Hair follicle dermal papilla cell (primary cell): Measurements from ENCODE around the gene OR6Q1. TPM values are rescaled to one million over a fixed set of nuclear protein-coding genes. Genes with fewer than 3 reads are reported as not detected.

Experiments used
- small RNA-seq: library from RNA; depleted of rRNA; stranded (forward); fragments of <200 nt; gene quantifications from one replicate; pipeline ENCODE3, GENCODE V24; 2012
- total RNA-seq: library from RNA; depleted of rRNA; stranded (reverse); fragments of >200 nt; gene quantifications from 2 replicates; pipeline ENCODE4 v1.2.3, GENCODE V29; 2012

OR6Q1 gene, protein sequence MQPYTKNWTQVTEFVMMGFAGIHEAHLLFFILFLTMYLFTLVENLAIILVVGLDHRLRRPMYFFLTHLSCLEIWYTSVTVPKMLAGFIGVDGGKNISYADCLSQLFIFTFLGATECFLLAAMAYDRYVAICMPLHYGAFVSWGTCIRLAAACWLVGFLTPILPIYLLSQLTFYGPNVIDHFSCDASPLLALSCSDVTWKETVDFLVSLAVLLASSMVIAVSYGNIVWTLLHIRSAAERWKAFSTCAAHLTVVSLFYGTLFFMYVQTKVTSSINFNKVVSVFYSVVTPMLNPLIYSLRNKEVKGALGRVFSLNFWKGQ
- total RNA-seq, result not detected in 2 replicates

DNA sequence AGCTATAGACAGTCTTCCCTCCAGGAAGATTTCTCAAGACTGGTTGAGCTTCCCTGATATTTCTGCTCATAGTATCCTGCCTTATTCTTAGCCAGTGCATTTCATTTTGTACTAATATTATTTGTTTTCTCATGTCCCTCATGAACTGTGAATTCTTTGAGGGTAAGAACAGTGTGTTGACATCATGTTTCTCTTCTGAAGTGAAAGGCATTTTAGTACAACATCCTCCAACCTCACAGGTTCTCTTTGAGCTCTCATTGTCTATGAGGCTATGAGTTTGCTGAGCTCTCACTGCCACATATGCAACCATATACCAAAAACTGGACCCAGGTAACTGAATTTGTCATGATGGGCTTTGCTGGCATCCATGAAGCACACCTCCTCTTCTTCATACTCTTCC is at the start of gene OR6Q1:
Gene OR6Q1 (plus strand): TSS at position 301 of the 400 bp plus-strand sequence. CDS start 0 bp downstream, at position 301.

DNA sequence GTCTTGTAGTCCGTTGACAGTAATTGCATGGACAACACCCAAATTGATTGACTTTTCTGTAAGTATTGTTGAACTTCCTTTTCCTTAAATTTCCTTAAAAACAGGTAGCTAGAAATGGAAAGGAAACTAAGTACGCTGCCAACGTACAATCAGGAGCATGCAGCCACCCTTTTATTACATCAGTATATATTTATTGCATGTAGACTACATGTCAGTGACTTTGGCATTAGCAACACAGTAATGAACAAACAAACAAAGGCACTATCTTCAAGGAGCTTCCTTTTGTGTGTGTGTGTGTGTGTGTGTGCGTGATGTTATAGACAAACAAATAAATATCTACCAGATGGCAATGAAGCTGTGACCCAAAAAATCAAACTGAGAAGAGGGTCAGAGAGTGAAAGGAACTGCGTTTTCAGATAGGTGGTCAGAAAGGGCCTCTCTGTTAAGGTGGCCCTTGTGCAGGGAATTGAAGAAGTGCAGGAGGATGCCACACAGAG is 7.3 kb upstream of the OR6Q1 start, which contains the start of gene OR9Q1:
Gene OR9Q1 (plus strand): TSS at position 447 of the 497 bp plus-strand sequence. CDS start 155,564 bp downstream, outside the sequence.

Small RNAs within 50 kb of the gene (small RNA-seq; reads per million reads assigned to genes)
- not detected for gene RNU6-899P

Other genes starting within 250 kb of the OR6Q1 start
- not detected in 2 replicates for gene OR9Q1, start 7.1 kb upstream of the OR6Q1 start, total RNA-seq
- not detected in 2 replicates for gene OR9I1, start 94.6 kb downstream of the OR6Q1 start, total RNA-seq
- gene OR9Q2, start 158.1 kb downstream of the OR6Q1 start, total RNA-seq, result not detected in 2 replicates
- not detected in 2 replicates for gene OR1S2, start 173.2 kb downstream of the OR6Q1 start, total RNA-seq
- gene OR1S1, start 181.8 kb downstream of the OR6Q1 start, total RNA-seq, result not detected in 2 replicates
- gene OR10Q1, start 198.0 kb downstream of the OR6Q1 start, total RNA-seq, result not detected in 2 replicates
- gene OR10W1, start 237.3 kb downstream of the OR6Q1 start, total RNA-seq, result not detected in 2 replicates